ENCODE measurements around the gene MAN2A1.

DNA sequence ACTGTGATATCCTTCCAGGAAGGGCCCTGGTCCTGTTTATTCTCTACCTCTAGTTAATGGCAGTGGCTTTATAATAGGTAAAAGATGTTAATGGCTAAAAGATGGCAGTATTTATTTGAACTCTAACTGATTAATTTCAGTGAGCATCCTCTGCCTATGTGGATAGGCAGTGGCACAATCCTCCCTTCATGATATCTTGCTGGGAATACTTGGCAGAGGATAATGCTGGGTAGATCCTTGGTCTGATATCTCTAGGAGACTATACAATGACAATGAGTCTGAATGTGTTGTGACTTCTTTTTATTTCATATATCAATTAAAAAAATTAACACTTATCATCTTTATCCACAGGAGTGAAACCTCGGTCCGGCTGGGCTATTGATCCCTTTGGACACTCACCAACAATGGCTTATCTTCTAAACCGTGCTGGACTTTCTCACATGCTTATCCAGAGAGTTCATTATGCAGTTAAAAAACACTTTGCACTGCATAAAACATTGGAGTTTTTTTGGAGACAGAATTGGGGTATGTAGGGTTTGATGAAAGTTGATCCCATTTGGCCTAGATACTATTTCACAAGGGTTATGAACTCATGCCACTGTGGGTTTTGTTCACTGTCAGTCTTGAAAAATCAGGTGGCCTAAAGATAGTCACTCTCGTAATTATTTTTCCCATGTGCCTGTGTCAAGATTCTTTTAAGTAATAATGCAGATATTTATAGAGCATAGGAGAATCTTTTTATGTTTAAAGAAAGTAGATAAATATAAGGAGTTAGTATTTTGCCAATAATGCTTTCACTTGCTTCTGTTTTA is 77.7 kb downstream of the MAN2A1 start:
- TF ChIP-seq CTCF (tag by site-specific recombination; IDR thresholded peaks at IDR 0.05) (no peak), ZNF768 (tag by site-specific recombination; IDR thresholded peaks at IDR 0.05) (no peak), ZSCAN5A (tag by site-specific recombination; IDR thresholded peaks at IDR 0.05) (no peak), ZNF274 (IDR thresholded peaks at IDR 0.05; ENCODE audit: low read length) (no peak), ZNF274 (tag by site-specific recombination; IDR thresholded peaks at IDR 0.05; ENCODE audit: borderline replicate concordance) (no peak), ZNF670 (tag by site-specific recombination; IDR thresholded peaks at IDR 0.05; ENCODE audit: low read depth) (no peak), ZSCAN30 (tag by site-specific recombination; IDR thresholded peaks at IDR 0.05) (no peak), YY1 (tag by site-specific recombination; IDR thresholded peaks at IDR 0.05) (no peak), KLF16 (tag by site-specific recombination; IDR thresholded peaks at IDR 0.05) (no peak), KLF1 (tag by site-specific recombination; IDR thresholded peaks at IDR 0.05) (no peak), ZNF677 (tag by site-specific recombination; IDR thresholded peaks at IDR 0.05) (no peak), SP2 (tag by site-specific recombination; IDR thresholded peaks at IDR 0.05) (no peak)
- TF ChIP-seq, protein P1, sequence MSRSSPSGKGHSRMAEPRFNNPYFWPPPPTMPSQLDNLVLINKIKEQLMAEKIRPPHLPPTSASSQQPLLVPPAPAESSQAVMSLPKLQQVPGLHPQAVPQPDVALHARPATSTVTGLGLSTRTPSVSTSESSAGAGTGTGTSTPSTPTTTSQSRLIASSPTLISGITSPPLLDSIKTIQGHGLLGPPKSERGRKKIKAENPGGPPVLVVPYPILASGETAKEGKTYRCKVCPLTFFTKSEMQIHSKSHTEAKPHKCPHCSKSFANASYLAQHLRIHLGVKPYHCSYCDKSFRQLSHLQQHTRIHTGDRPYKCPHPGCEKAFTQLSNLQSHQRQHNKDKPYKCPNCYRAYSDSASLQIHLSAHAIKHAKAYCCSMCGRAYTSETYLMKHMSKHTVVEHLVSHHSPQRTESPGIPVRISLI (tag by site-specific recombination; IDR thresholded peaks at IDR 0.05), result no peak
